ENCODE data around the gene RBM27.
A peak's percentile ranks its signal among the peaks of the same experiment; 100 is the strongest.

The RBM27 gene

GRCh38 chr5:146240951-146241350, 37.5 kb downstream of the RBM27 start:
- TF ChIP-seq CTCF (IDR thresholded peaks at IDR 0.05; ENCODE audit: control insufficient read depth, insufficient read depth, low read depth, low read length, missing control alignments), result no peak
- H3K4me3 ChIP-seq (ENCODE audit: control insufficient read depth, low read depth, low read length), result no peak overlapping the region
- DNase-seq (ENCODE audit: low read depth), result peak; percentile 0

GRCh38 chr5:146243247-146243646, 39.8 kb downstream of the RBM27 start:
- DNase-seq (ENCODE audit: low read depth), result no peak
- no peak for TF ChIP-seq CTCF (IDR thresholded peaks at IDR 0.05; ENCODE audit: control insufficient read depth, insufficient read depth, low read depth, low read length, missing control alignments)

GRCh38 chr5:146248561-146248960, 45.2 kb downstream of the RBM27 start:
- no peak for TF ChIP-seq CTCF (IDR thresholded peaks at IDR 0.05; ENCODE audit: control insufficient read depth, insufficient read depth, low read depth, low read length, missing control alignments)
- DNase-seq (ENCODE audit: low read depth), result no peak
- no peak overlapping the region for H3K4me3 ChIP-seq (ENCODE audit: control insufficient read depth, low read depth, low read length)

More at GRCh38 chr5:146243247-146243646, 39.8 kb downstream of the RBM27 start:
- H3K4me3 ChIP-seq (ENCODE audit: control insufficient read depth, low read depth, low read length), result no peak overlapping the region

- TF ChIP-seq CTCF (IDR thresholded peaks at IDR 0.05; ENCODE audit: control insufficient read depth, insufficient read depth, low read depth, low read length, missing control alignments), result no peak
- DNase-seq (ENCODE audit: low read depth), result no peak
- H3K4me3 ChIP-seq (ENCODE audit: control insufficient read depth, low read depth, low read length), result no peak overlapping the region
Measured at GRCh38 chr5:146249801-146250200, 46.4 kb downstream of the RBM27 start.

All from AG09309 (cell line).